Keratinocyte (primary cell): ENCODE data around the gene CACNA1C. TPM values are rescaled to one million over a fixed set of nuclear protein-coding genes. Genes with fewer than 3 reads are reported as not detected.

Experiments used
- DNase-seq: peaks from one replicate; pipeline ENCODE4 v3.0.0-alpha.2; 2011; ENCODE audit warnings: low read depth, missing footprints, low spot score
- FAIRE-seq: peaks from 2 replicates; lab custom pipeline; 2011; peaks lifted over from hg19 to GRCh38; lab: Jason Lieb, UNC
- H2AFZ ChIP-seq: 2 replicates; pipeline ENCODE4 v1.6.0; 2012; ENCODE audit warnings: low read length, control low read depth, inconsistent platforms; ENCODE audit not compliant: control insufficient read depth
- H3K27ac ChIP-seq: 2 replicates; pipeline ENCODE4 v1.5.1; 2011; ENCODE audit warnings: low read length; ENCODE audit not compliant: control insufficient read depth, insufficient read depth
- H3K27me3 ChIP-seq: 3 replicates; pipeline ENCODE4 v1.6.0; 2011; ENCODE audit warnings: low read length; ENCODE audit not compliant: control insufficient read depth, insufficient read depth; ENCODE audit errors: extremely low read depth
- H3K36me3 ChIP-seq, 2 experiments: 2 replicates in 1 of 2; 3 replicates in 1 of 2; pipeline ENCODE4 v1.5.1; 2011; ENCODE audit warnings: low read length in 2 of 2, mild to moderate bottlenecking in 1 of 2; ENCODE audit not compliant: control insufficient read depth in 2 of 2, insufficient read depth in 2 of 2; ENCODE audit errors: extremely low read depth in 1 of 2
- H3K4me1 ChIP-seq: 3 replicates; pipeline ENCODE4 v1.5.1; 2011; ENCODE audit warnings: low read length; ENCODE audit not compliant: control insufficient read depth, insufficient read depth; ENCODE audit errors: extremely low read depth
- H3K4me2 ChIP-seq: 3 replicates; pipeline ENCODE4 v1.6.0; 2011; ENCODE audit warnings: low read depth, low read length; ENCODE audit not compliant: control insufficient read depth, insufficient read depth; ENCODE audit errors: extremely low read depth
- H3K4me3 ChIP-seq, 3 experiments: fragments of 200-600 bp in 1 of 3; sonication (generic) in 1 of 3; 2 replicates in 2 of 3; 3 replicates in 1 of 3; pipeline ENCODE4 v1.5.1; 2011 to 2016; ENCODE audit warnings: low read length in 3 of 3, mild to moderate bottlenecking in 3 of 3, control low read depth in 2 of 3, inconsistent platforms in 1 of 3, low read depth in 1 of 3, mixed read lengths in 1 of 3, mixed run types in 1 of 3, moderate library complexity in 1 of 3; ENCODE audit not compliant: control insufficient read depth in 2 of 3, insufficient read depth in 2 of 3; ENCODE audit errors: extremely low read depth in 1 of 3
- H3K79me2 ChIP-seq: 2 replicates; pipeline ENCODE4 v1.6.0; 2012; ENCODE audit warnings: low read length; ENCODE audit not compliant: control insufficient read depth, insufficient read depth
- H3K9ac ChIP-seq: 3 replicates; pipeline ENCODE4 v1.6.0; 2011; ENCODE audit warnings: low read length; ENCODE audit not compliant: control insufficient read depth, insufficient read depth; ENCODE audit errors: extremely low read depth
- H3K9me1 ChIP-seq: 3 replicates; pipeline ENCODE4 v1.6.0; 2011; ENCODE audit warnings: low read length; ENCODE audit not compliant: control insufficient read depth, insufficient read depth; ENCODE audit errors: extremely low read depth
- H3K9me3 ChIP-seq: 2 replicates; pipeline ENCODE4 v1.5.1; 2012; ENCODE audit warnings: low read depth, low read length; ENCODE audit not compliant: control insufficient read depth
- H4K20me1 ChIP-seq: 3 replicates; pipeline ENCODE4 v1.6.0; 2011; ENCODE audit warnings: low read length; ENCODE audit not compliant: control insufficient read depth, insufficient read depth; ENCODE audit errors: extremely low read depth
- EZH2 ChIP-seq: IDR thresholded peaks from one replicate; pipeline ENCODE4 v1.6.1; 2012; ENCODE audit warnings: inconsistent platforms, mild to moderate bottlenecking, low read length, moderate library complexity
- dilution Hi-C: fragments of 300-500 bp; cut with MboI; formaldehyde crosslinking; loops from one replicate; pipeline ENCODE4 v1.7.0; 2020; ENCODE audit warnings: low sequenced_read_pairs; ENCODE audit not compliant: extremely low pct_ligation_motif_present
- polyA plus RNA-seq, 5 experiments: library from polyadenylated mRNA; depleted of rRNA in 3 of 5; stranded (reverse) in 3 of 5; stranded (forward) in 1 of 5; unstranded in 1 of 5; fragments of >200 nt; gene quantifications; 1 replicate in 1 of 5; 2 replicates in 3 of 5; 3 replicates in 1 of 5; pipeline versions ENCODE4 v1.2.1 to v1.2.3, GENCODE V29; 2011 to 2012; ENCODE audit warnings: missing spikeins in 2 of 5, low read depth in 1 of 5, low replicate concordance in 1 of 5
- TF ChIP-seq, protein P1 (sequence below), 3 experiments: IDR thresholded peaks in 1 of 3; conservative IDR thresholded peaks in 1 of 3; optimal IDR thresholded peaks in 1 of 3; 2 replicates in 2 of 3; 3 replicates in 1 of 3; pipeline versions ENCODE3 to v1.5.1; 2011; ENCODE audit warnings: low read length in 3 of 3, mild to moderate bottlenecking in 3 of 3, moderate library complexity in 2 of 3, control low read depth in 1 of 3, inconsistent platforms in 1 of 3; ENCODE audit not compliant: insufficient read depth in 2 of 3; ENCODE audit errors: extremely low read depth in 1 of 3

Gene CACNA1C
- polyA plus RNA-seq, 1 donor (not counting 4 experiments of a cell fraction or from before 2014, with no cell fraction given): not detected

DNA sequence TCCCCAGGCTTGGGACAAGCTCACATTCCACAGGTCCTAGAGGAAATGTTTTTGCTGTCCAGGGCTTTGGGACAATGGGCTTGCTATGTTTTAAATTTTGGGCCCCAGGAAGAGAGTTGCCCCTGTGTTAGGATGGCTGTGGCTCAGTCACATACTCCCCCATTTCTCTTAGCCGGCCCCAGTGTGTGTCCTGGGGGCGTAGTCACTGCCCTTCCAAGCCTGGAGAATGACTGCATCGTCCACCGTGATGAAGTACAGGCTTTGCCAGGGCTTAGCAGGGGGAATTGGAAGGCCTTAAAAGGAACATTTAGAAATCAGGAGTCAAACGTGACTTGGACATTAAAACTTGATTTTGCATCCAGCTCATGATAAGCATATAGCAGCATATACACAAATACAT lies 293.6 kb downstream of the CACNA1C start:
- H3K9me1 ChIP-seq: no peaks in the 10 kb centered on the region
- no peak overlapping the region for H2AFZ ChIP-seq
- no peaks in the 10 kb centered on the region for H3K27me3 ChIP-seq
- H3K4me1 ChIP-seq: no peaks in the 10 kb centered on the region
- no peaks in the 10 kb centered on the region for H3K9me3 ChIP-seq
- DNase-seq (no peak), FAIRE-seq (no peak)
- no peaks in the 10 kb centered on the region for H4K20me1 ChIP-seq
- TF ChIP-seq, protein P1, sequence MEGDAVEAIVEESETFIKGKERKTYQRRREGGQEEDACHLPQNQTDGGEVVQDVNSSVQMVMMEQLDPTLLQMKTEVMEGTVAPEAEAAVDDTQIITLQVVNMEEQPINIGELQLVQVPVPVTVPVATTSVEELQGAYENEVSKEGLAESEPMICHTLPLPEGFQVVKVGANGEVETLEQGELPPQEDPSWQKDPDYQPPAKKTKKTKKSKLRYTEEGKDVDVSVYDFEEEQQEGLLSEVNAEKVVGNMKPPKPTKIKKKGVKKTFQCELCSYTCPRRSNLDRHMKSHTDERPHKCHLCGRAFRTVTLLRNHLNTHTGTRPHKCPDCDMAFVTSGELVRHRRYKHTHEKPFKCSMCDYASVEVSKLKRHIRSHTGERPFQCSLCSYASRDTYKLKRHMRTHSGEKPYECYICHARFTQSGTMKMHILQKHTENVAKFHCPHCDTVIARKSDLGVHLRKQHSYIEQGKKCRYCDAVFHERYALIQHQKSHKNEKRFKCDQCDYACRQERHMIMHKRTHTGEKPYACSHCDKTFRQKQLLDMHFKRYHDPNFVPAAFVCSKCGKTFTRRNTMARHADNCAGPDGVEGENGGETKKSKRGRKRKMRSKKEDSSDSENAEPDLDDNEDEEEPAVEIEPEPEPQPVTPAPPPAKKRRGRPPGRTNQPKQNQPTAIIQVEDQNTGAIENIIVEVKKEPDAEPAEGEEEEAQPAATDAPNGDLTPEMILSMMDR (optimal IDR thresholded peaks at IDR 0.05 in 1 of 3, IDR thresholded peaks at IDR 0.05 in 1 of 3, conservative IDR thresholded peaks at IDR 0.05 in 1 of 3; ENCODE audit: extremely low read depth in 1 of 3, insufficient read depth in 2 of 3, low read length in 3 of 3): no peak
- no peak for TF ChIP-seq EZH2
- H3K36me3 ChIP-seq: no peaks in the 10 kb centered on the region
- dilution Hi-C loops: no loop called here
- H3K27ac ChIP-seq: no peak overlapping the region
- no peaks in the 10 kb centered on the region for H3K79me2 ChIP-seq
- H3K4me3 ChIP-seq: no peak overlapping the region
- H3K4me2 ChIP-seq: no peak overlapping the region
- H3K9ac ChIP-seq: no peak overlapping the region

DNA sequence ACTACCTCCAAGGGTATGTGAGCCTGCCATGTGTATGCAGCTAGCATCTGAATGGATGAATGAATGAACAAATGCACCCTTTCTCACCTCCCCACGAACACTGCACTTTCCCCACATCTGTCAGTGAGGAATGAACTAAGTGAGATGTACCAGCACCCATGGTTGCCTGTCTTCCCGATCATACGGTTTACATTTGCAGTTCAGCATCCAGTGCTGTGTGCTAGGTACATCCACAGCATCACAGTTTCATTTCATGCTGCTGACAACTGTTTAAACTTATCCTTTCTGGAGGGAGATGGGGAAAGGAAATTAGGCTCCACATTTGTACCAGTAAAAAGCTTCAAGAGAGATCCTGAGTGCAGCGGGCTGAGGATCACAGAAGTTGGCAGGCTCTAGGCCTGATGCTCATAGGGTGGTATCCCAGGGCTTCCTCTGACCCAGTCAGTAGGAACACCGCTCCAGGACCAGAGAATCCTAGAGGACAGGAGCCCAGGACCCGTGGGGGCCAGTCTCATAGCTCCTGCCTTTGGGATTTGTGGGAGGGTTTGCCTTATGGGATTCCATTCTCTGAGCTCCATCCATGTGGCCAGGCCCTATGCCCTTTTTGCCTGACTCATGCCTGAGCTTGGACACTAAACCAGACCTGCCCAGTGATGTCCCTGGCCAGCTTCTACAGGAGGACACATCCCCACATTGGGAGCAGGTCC lies 294.5 kb downstream of the CACNA1C start:
- Histone ChIP-seq H3K27ac (no peak overlapping the region), H3K4me1 (no peaks in the 10 kb centered on the region), H3K36me3 (no peaks in the 10 kb centered on the region), H3K9me1 (no peaks in the 10 kb centered on the region), H3K4me3 (no peak overlapping the region), H3K79me2 (no peaks in the 10 kb centered on the region), H3K9ac (no peak overlapping the region), H3K27me3 (no peaks in the 10 kb centered on the region), H4K20me1 (no peaks in the 10 kb centered on the region), H3K4me2 (no peak overlapping the region), H3K9me3 (no peaks in the 10 kb centered on the region), H2AFZ (no peak overlapping the region)
- DNase-seq (no peak), FAIRE-seq (no peak)
- dilution Hi-C loops: no loop called here
- TF ChIP-seq, protein P1 (optimal IDR thresholded peaks at IDR 0.05 in 1 of 3, IDR thresholded peaks at IDR 0.05 in 1 of 3, conservative IDR thresholded peaks at IDR 0.05 in 1 of 3; ENCODE audit: extremely low read depth in 1 of 3, insufficient read depth in 2 of 3, low read length in 3 of 3): no peak
- no peak for TF ChIP-seq EZH2
